ENCODE results near the gene ATP8B3. TPM values are rescaled to one million over a fixed set of nuclear protein-coding genes. Genes with fewer than 3 reads are reported as not detected.

ATP8B3 gene
- total and polyA plus RNA-seq, 2 donors from 2014 or later: 0.24 to 3.6 TPM

- no peak overlapping the region for H3K27ac ChIP-seq (ENCODE audit: low read depth in 2 of 2, low read length in 2 of 2)
- DNase-seq: no peak
- FAIRE-seq: no peak
- peaks cover 0 to 2% (median 0%) of the 10 kb centered on the region in 3 donors for H3K9me3 ChIP-seq (ENCODE audit: control insufficient read depth in 2 of 3, insufficient read depth in 1 of 3, low read length in 3 of 3)
- no peaks in the 10 kb centered on the region for H3K36me3 ChIP-seq (ENCODE audit: control insufficient read depth in 2 of 3, insufficient read depth in 3 of 3, low read length in 3 of 3)
- intact Hi-C loops (cut with DNase I): no loop called here
- no peak for TF ChIP-seq CTCF (IDR thresholded peaks at IDR 0.05; ENCODE audit: borderline replicate concordance, extremely low read depth, insufficient read depth)
- no peak overlapping the region for H3K4me3 ChIP-seq (ENCODE audit: low read length in 3 of 3)
- H3K27me3 ChIP-seq (ENCODE audit: control insufficient read depth, insufficient read depth, low read length): no peaks in the 10 kb centered on the region
- no peak overlapping the region for H3K9ac ChIP-seq (ENCODE audit: low read length in 3 of 3)
- no peaks in the 10 kb centered on the region for H3K4me1 ChIP-seq (ENCODE audit: control insufficient read depth in 2 of 3, insufficient read depth in 2 of 3, low read depth in 1 of 3, low read length in 3 of 3)
Observed at GRCh38 chr19:1739960-1740629, 72.0 kb downstream of the ATP8B3 start.

- peaks cover 3% of the 10 kb centered on the region for H3K27me3 ChIP-seq (ENCODE audit: control insufficient read depth, insufficient read depth, low read length)
- H3K4me1 ChIP-seq (ENCODE audit: control insufficient read depth in 2 of 3, insufficient read depth in 2 of 3, low read depth in 1 of 3, low read length in 3 of 3): no peaks in the 10 kb centered on the region
- peaks cover 0 to 2% (median 0%) of the 10 kb centered on the region in 3 donors for H3K9me3 ChIP-seq (ENCODE audit: control insufficient read depth in 2 of 3, insufficient read depth in 1 of 3, low read length in 3 of 3)
- DNase-seq (no peak), FAIRE-seq (no peak)
- H3K4me3 ChIP-seq (ENCODE audit: low read length in 3 of 3): no peak overlapping the region
- H3K36me3 ChIP-seq (ENCODE audit: control insufficient read depth in 2 of 3, insufficient read depth in 3 of 3, low read length in 3 of 3): no peaks in the 10 kb centered on the region
- no peak for TF ChIP-seq CTCF (IDR thresholded peaks at IDR 0.05; ENCODE audit: borderline replicate concordance, extremely low read depth, insufficient read depth)
- intact Hi-C loops (cut with DNase I): no loop called here
- H3K27ac ChIP-seq (ENCODE audit: low read depth in 2 of 2, low read length in 2 of 2): no peak overlapping the region
- no peak overlapping the region for H3K9ac ChIP-seq (ENCODE audit: low read length in 3 of 3)
Observed at GRCh38 chr19:1736927-1737326, 75.1 kb downstream of the ATP8B3 start.

- no peak for DNase-seq
- Histone ChIP-seq H3K4me1 (ENCODE audit: control insufficient read depth in 2 of 3, insufficient read depth in 2 of 3, low read depth in 1 of 3, low read length in 3 of 3) (no peaks in the 10 kb centered on the region), H3K27ac (ENCODE audit: low read depth in 2 of 2, low read length in 2 of 2) (no peak overlapping the region), H3K4me3 (ENCODE audit: low read length in 3 of 3) (no peak overlapping the region), H3K9me3 (ENCODE audit: control insufficient read depth in 2 of 3, insufficient read depth in 1 of 3, low read length in 3 of 3) (peaks cover 0 to 2% (median 0%) of the 10 kb centered on the region in 3 donors), H3K27me3 (ENCODE audit: control insufficient read depth, insufficient read depth, low read length) (peaks cover 3% of the 10 kb centered on the region), H3K36me3 (ENCODE audit: control insufficient read depth in 2 of 3, insufficient read depth in 3 of 3, low read length in 3 of 3) (no peaks in the 10 kb centered on the region), H3K9ac (ENCODE audit: low read length in 3 of 3) (no peak overlapping the region)
- TF ChIP-seq CTCF (IDR thresholded peaks at IDR 0.05; ENCODE audit: borderline replicate concordance, extremely low read depth, insufficient read depth): no peak
- intact Hi-C loops (cut with DNase I): no loop called here
- FAIRE-seq: no peak
Observed at GRCh38 chr19:1736280-1736679, 75.8 kb downstream of the ATP8B3 start.
